IMR-90 (cell line): ENCODE data around the gene DOCK9. TPM values are rescaled to one million over a fixed set of nuclear protein-coding genes. Genes with fewer than 3 reads are reported as not detected.

Source experiments
- ATAC-seq: fragments of 200-7000 bp; cut with Tn5 transposase; 2 replicates; pipeline ENCODE4 v1.9.1; 2020; ENCODE audit warnings: low read depth, mild to moderate bottlenecking, moderate library complexity
- BruUV-seq: library from RNA; stranded (reverse); fragments of 400-500 nt; replicated peaks from 2 replicates; lab custom pipeline; 2021; lab: Mats Ljungman, UMichigan
- CTCF ChIA-PET: fragments of 300-600 bp; formaldehyde crosslinking; extraction: SDS; loops from one replicate; lab custom pipeline; 2021; ENCODE audit warnings: antibody characterized with exemption; lab: Yijun Ruan, JAX
- POLR2A ChIA-PET: fragments of 300-600 bp; sonication (Branson Sonifier 250); formaldehyde crosslinking; loops from one replicate; lab custom pipeline; 2022; ENCODE audit warnings: antibody characterized with exemption; ENCODE audit not compliant: unreplicated experiment; lab: Charles Lee
- DNase-seq: peaks from one replicate; pipeline ENCODE4 v3.0.0; 2013
- H2AFZ ChIP-seq: replicated peaks from 2 replicates; pipeline ENCODE3; 2013; ENCODE audit warnings: low read length, mild to moderate bottlenecking; ENCODE audit not compliant: poor library complexity
- H2AK5ac ChIP-seq: 2 replicates; pipeline ENCODE4 v1.6.1; 2013; ENCODE audit warnings: low read depth, low read length, inconsistent platforms
- H2AK9ac ChIP-seq: replicated peaks from 2 replicates; pipeline ENCODE3; 2013; ENCODE audit warnings: mild to moderate bottlenecking, low read depth, low read length, moderate library complexity; ENCODE audit not compliant: poor library complexity
- H2BK120ac ChIP-seq: 2 replicates; pipeline ENCODE4 v1.6.1; 2013; ENCODE audit warnings: low read depth, low read length, inconsistent platforms
- H2BK15ac ChIP-seq: 3 replicates; pipeline ENCODE4 v1.6.1; 2013; ENCODE audit warnings: low read depth, low read length, inconsistent platforms
- H2BK20ac ChIP-seq: 2 replicates; pipeline ENCODE4 v1.6.1; 2013; ENCODE audit warnings: low read depth, mild to moderate bottlenecking, inconsistent platforms, low read length, moderate library complexity
- H2BK5ac ChIP-seq: 2 replicates; pipeline ENCODE4 v1.6.1; 2013; ENCODE audit warnings: mild to moderate bottlenecking, low read depth, low read length, inconsistent platforms; ENCODE audit not compliant: poor library complexity, severe bottlenecking
- H3K14ac ChIP-seq: replicated peaks from 2 replicates; pipeline ENCODE4 v1.6.1; 2013; ENCODE audit warnings: low read depth, low read length, inconsistent platforms
- H3K18ac ChIP-seq: 2 replicates; pipeline ENCODE4 v1.6.1; 2013; ENCODE audit warnings: low read depth, low read length, control low read depth
- H3K23ac ChIP-seq: 2 replicates; pipeline ENCODE4 v1.6.1; 2013; ENCODE audit warnings: low read depth, low read length, inconsistent platforms
- H3K27ac ChIP-seq: 2 replicates; pipeline ENCODE4 v1.5.1; 2013; ENCODE audit warnings: mild to moderate bottlenecking, control low read depth, low read length; ENCODE audit not compliant: insufficient read depth
- H3K27me3 ChIP-seq: 2 replicates; pipeline ENCODE4 v1.6.1; 2013; ENCODE audit warnings: low read length; ENCODE audit not compliant: control insufficient read depth, insufficient read depth
- H3K36me3 ChIP-seq: 2 replicates; pipeline ENCODE4 v1.6.1; 2013; ENCODE audit warnings: low read length, mixed read lengths; ENCODE audit not compliant: control insufficient read depth, insufficient read depth
- H3K4ac ChIP-seq: 2 replicates; pipeline ENCODE4 v1.6.1; 2013; ENCODE audit warnings: low read depth, low read length, inconsistent platforms
- H3K4me1 ChIP-seq: 2 replicates; pipeline ENCODE4 v1.6.1; 2013; ENCODE audit warnings: low read length, mixed read lengths; ENCODE audit not compliant: control insufficient read depth, insufficient read depth
- H3K4me2 ChIP-seq: 2 replicates; pipeline ENCODE4 v1.6.1; 2013; ENCODE audit warnings: low read depth, mild to moderate bottlenecking, control low read depth, low read length, moderate library complexity
- H3K4me3 ChIP-seq: 2 replicates; pipeline ENCODE4 v1.5.1; 2013; ENCODE audit warnings: low read depth, mild to moderate bottlenecking, control low read depth, low read length, moderate library complexity; ENCODE audit not compliant: insufficient read depth
- H3K56ac ChIP-seq: 2 replicates; pipeline ENCODE4 v1.6.1; 2013; ENCODE audit warnings: low read length, inconsistent platforms; ENCODE audit not compliant: insufficient read depth; ENCODE audit errors: extremely low read depth
- H3K79me1 ChIP-seq, 2 experiments: 2 replicates each; pipeline ENCODE4 v1.6.1; 2013; ENCODE audit warnings: low read length in 2 of 2, inconsistent platforms in 1 of 2, low read depth in 1 of 2
- H3K9ac ChIP-seq: 2 replicates; pipeline ENCODE4 v1.6.1; 2013; ENCODE audit warnings: low read depth, low read length, control low read depth
- H3K9me1 ChIP-seq: 2 replicates; pipeline ENCODE4 v1.6.1; 2013; ENCODE audit warnings: low read length, inconsistent platforms; ENCODE audit not compliant: insufficient read depth
- H3K9me3 ChIP-seq: 2 replicates; pipeline ENCODE4 v1.6.1; 2013; ENCODE audit warnings: low read length; ENCODE audit not compliant: control insufficient read depth, insufficient read depth
- H4K20me1 ChIP-seq: 2 replicates; pipeline ENCODE4 v1.6.1; 2013; ENCODE audit warnings: low read length, inconsistent platforms; ENCODE audit not compliant: insufficient read depth
- H4K5ac ChIP-seq: 2 replicates; pipeline ENCODE4 v1.6.1; 2013; ENCODE audit warnings: mild to moderate bottlenecking, low read depth, low read length, control low read depth
- H4K8ac ChIP-seq, 2 experiments: 2 replicates each; pipeline ENCODE4 v1.6.1; 2013; ENCODE audit warnings: low read depth in 2 of 2, low read length in 2 of 2, control low read depth in 1 of 2, inconsistent platforms in 1 of 2
- H4K91ac ChIP-seq: 2 replicates; pipeline ENCODE4 v1.6.1; 2013; ENCODE audit warnings: low read depth, low read length, inconsistent platforms; ENCODE audit not compliant: insufficient read depth
- BHLHE40 ChIP-seq: fragments of 150-350 bp; IDR thresholded peaks from 2 replicates; pipeline ENCODE4 v1.6.1; 2016; ENCODE audit warnings: mild to moderate bottlenecking, low read depth, low read length
- CHD1 ChIP-seq: IDR thresholded peaks from 2 replicates; pipeline ENCODE4 v1.6.1; 2012; ENCODE audit warnings: low read depth, low read length, improper control_type of control experiment
- FOS ChIP-seq: fragments of 150-350 bp; IDR thresholded peaks from 2 replicates; pipeline ENCODE4 v1.6.1; 2016; ENCODE audit warnings: low read depth, low read length
- SMC3 ChIP-seq: fragments of 150-350 bp; IDR thresholded peaks from 2 replicates; pipeline ENCODE4 v1.6.1; 2016; ENCODE audit warnings: low read depth, mild to moderate bottlenecking, antibody characterized with exemption, low read length, moderate library complexity
- WGBS, 2 experiments: methylation state at CpG; one replicate each; pipeline versions ENCODE4 v1.1.5 to v1.1.7; 2013; ENCODE audit warnings: missing lambda C conversion rate in 2 of 2; ENCODE audit not compliant: insufficient read length in 1 of 2; ENCODE audit errors: extremely low coverage in 2 of 2; 5-methylcytosine and 5-hydroxymethylcytosine counted together
- dilution Hi-C: fragments of 300-500 bp; cut with HindIII; formaldehyde crosslinking; loops from one replicate; pipeline ENCODE4 v1.14.3; 2018; ENCODE audit warnings: low sequenced_read_pairs; ENCODE audit not compliant: unreplicated experiment
- in situ Hi-C: fragments of 300-500 bp; cut with MboI; formaldehyde crosslinking; loops from 3 replicates; pipeline ENCODE4 v1.14.3; 2019; ENCODE audit warnings: low sequenced_read_pairs, inconsistent platforms, mixed read lengths
- intact Hi-C: fragments of 100-400 bp; cut with micrococcal nuclease; formaldehyde crosslinking; loops from 2 replicates; pipeline ENCODE4 v1.10.0; 2022
- polyA plus RNA-seq, 3 experiments: library from polyadenylated mRNA; depleted of rRNA; stranded (reverse); fragments of >200 nt; gene quantifications; 2 replicates each; pipeline ENCODE4 v1.2.3, GENCODE V29; 2012; ENCODE audit warnings: low replicate concordance in 1 of 3
- total RNA-seq: library from RNA; depleted of rRNA; stranded (reverse); fragments of >200 nt; gene quantifications from 2 replicates; pipeline ENCODE4 v1.2.3, GENCODE V29; 2012

DOCK9 gene
- total and polyA plus RNA-seq, 2 of the 4 experiments (the other 2 are of a cell fraction) = 4.8 to 7.2 TPM

GRCh38 chr13:98879127-98879520 lies 98.7 kb downstream of the DOCK9 start:
- H2AK9ac ChIP-seq = no peak overlapping the region
- H2AFZ ChIP-seq = no peak overlapping the region
- intact Hi-C loops (no loop called here), dilution Hi-C loops (no loop called here), in situ Hi-C loops (no loop called here)
- H3K14ac ChIP-seq = no peak overlapping the region
- ChIA-PET CTCF (interaction anchor here (0.7 kb wide), 1 partner anchor 582 kb away, joined by 4 read pairs; no protein-coding TSS in a partner anchor), POLR2A (no interaction called here)
- no peaks in the 10 kb centered on the region for H3K79me1 ChIP-seq
- H4K20me1 ChIP-seq = no peaks in the 10 kb centered on the region
- H3K27ac ChIP-seq = no peak overlapping the region
- H4K8ac ChIP-seq = no peak overlapping the region
- H3K4me2 ChIP-seq = no peak overlapping the region
- H2BK15ac ChIP-seq = no peak overlapping the region
- DNase-seq = no peak
- no peaks in the 10 kb centered on the region for H3K9me3 ChIP-seq
- no peak overlapping the region for H3K4me3 ChIP-seq
- no peaks in the 10 kb centered on the region for H3K36me3 ChIP-seq
- TF ChIP-seq BHLHE40 (no peak), SMC3 (no peak), CHD1 (no peak), FOS (no peak)
- H2BK5ac ChIP-seq = no peak overlapping the region
- no peak overlapping the region for H4K5ac ChIP-seq
- no peak overlapping the region for H2AK5ac ChIP-seq
- H4K91ac ChIP-seq = no peak overlapping the region
- WGBS, 2 experiments = no CpG with 5 or more reads among the region's 4 CpGs
- no peak overlapping the region for H3K56ac ChIP-seq
- no peak overlapping the region for H2BK20ac ChIP-seq
- H3K9ac ChIP-seq = no peak overlapping the region
- no peak for ATAC-seq
- no peak overlapping the region for H3K18ac ChIP-seq
- H3K4ac ChIP-seq = no peak overlapping the region
- no peak overlapping the region for H2BK120ac ChIP-seq
- H3K27me3 ChIP-seq = no peaks in the 10 kb centered on the region
- H3K23ac ChIP-seq = no peak overlapping the region
- H3K4me1 ChIP-seq = no peaks in the 10 kb centered on the region
- H3K9me1 ChIP-seq = peaks cover 6% of the 10 kb centered on the region
- BruUV-seq = no TSS peak
